ENCODE data around the gene PPP1R10.

The PPP1R10 gene

GRCh38 chr6:30573113-30573512 is 43.9 kb downstream of the PPP1R10 start:
- no peak for DNase-seq (ENCODE audit: low spot score)
- TF ChIP-seq, protein P1, sequence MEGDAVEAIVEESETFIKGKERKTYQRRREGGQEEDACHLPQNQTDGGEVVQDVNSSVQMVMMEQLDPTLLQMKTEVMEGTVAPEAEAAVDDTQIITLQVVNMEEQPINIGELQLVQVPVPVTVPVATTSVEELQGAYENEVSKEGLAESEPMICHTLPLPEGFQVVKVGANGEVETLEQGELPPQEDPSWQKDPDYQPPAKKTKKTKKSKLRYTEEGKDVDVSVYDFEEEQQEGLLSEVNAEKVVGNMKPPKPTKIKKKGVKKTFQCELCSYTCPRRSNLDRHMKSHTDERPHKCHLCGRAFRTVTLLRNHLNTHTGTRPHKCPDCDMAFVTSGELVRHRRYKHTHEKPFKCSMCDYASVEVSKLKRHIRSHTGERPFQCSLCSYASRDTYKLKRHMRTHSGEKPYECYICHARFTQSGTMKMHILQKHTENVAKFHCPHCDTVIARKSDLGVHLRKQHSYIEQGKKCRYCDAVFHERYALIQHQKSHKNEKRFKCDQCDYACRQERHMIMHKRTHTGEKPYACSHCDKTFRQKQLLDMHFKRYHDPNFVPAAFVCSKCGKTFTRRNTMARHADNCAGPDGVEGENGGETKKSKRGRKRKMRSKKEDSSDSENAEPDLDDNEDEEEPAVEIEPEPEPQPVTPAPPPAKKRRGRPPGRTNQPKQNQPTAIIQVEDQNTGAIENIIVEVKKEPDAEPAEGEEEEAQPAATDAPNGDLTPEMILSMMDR (IDR thresholded peaks at IDR 0.05): no peak
- Histone ChIP-seq H3K27ac (no peak overlapping the region), H3K4me3 (no peak overlapping the region)

DNA sequence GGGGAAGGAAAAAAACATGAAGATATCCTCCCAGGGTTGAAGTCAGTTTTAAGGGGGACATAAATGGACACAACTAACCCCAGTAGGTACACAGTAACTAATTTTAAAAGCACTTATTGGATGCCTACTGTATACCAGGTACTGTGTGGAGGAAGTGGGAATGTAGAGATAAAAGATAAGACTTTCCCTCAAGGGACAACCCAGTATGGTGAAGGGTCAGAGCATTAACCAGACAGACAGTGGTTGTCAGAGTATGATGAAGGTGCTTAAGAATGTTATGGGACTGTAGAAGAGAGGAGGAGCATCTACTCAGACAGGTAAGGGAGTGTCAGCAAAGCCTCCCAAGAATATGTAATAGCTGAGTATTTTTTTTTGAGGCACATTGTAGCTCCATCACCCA is 44.9 kb downstream of the PPP1R10 start:
- DNase-seq (ENCODE audit: low spot score): no peak
- peak overlapping the region in 1 of 2 donors; percentile 87 for H3K27ac ChIP-seq
- TF ChIP-seq, protein P1 (IDR thresholded peaks at IDR 0.05): no peak
- H3K4me3 ChIP-seq: peak overlapping the region; percentile 82

DNA sequence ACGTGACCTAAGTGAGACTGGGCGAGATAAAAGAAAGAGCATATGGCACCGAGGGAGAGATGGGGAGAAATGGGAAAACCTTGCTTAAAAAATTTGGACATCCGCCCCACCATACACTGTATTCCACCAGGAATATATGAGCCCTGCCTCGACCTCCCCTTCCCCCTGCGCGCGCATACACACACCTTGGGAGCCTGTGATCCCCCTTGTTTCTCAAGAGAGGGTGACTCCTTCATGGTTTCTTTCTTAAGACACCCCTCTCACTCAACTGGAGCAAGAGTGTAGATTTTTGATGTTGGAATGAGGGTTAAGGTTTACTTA is 45.3 kb downstream of the PPP1R10 start:
- Histone ChIP-seq H3K4me3 (peak overlapping the region; percentile 82), H3K27ac (peak overlapping the region; percentile 87 to 90)
- TF ChIP-seq, protein P1 (IDR thresholded peaks at IDR 0.05): no peak
- no peak for DNase-seq (ENCODE audit: low spot score)

- Histone ChIP-seq H3K4me3 (peak within 1 kb of the TSS; percentile 82), H3K27ac (peak within 1 kb of the TSS; percentile 87 to 90)
- TF ChIP-seq, protein P1 (IDR thresholded peaks at IDR 0.05): no peak
- peak; percentile 99 for DNase-seq (ENCODE audit: low spot score)
These were observed 45.8 kb downstream of the PPP1R10 start, which contains the start of gene ABCF1 for GRCh38 chr6:30571075-30571761. Gene ABCF1, plus strand, starts transcription at chr6:30571442. Its CDS starts 46 bp downstream, at chr6:30571488.

DNA sequence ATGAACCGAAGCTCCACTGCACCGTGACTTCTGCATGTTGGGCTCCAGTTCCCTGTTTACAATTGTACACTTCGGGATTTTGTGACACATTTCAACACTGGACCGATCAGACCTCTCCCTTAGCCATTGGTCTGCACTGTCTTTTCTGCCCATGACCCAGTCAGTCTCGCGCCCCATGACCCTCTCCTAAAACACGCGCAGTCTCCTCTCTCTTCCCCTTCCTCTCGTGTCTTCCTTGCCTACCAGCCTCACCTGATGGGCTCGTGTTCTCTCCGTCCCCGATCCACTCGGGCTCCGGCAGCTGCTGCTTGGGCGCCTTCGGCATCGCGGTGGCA is 46.3 kb downstream of the PPP1R10 start:
- H3K4me3 ChIP-seq: peak overlapping the region; percentile 82
- peak overlapping the region; percentile 87 to 90 for H3K27ac ChIP-seq
- no peak for DNase-seq (ENCODE audit: low spot score)
- TF ChIP-seq, protein P1 (IDR thresholded peaks at IDR 0.05): no peak

GRCh38 chr6:30570263-30570662 is 46.8 kb downstream of the PPP1R10 start:
- TF ChIP-seq, protein P1 (IDR thresholded peaks at IDR 0.05): no peak
- DNase-seq (ENCODE audit: low spot score): no peak
- peak overlapping the region; percentile 82 for H3K4me3 ChIP-seq
- H3K27ac ChIP-seq: peak overlapping the region; percentile 87 to 90

DNA sequence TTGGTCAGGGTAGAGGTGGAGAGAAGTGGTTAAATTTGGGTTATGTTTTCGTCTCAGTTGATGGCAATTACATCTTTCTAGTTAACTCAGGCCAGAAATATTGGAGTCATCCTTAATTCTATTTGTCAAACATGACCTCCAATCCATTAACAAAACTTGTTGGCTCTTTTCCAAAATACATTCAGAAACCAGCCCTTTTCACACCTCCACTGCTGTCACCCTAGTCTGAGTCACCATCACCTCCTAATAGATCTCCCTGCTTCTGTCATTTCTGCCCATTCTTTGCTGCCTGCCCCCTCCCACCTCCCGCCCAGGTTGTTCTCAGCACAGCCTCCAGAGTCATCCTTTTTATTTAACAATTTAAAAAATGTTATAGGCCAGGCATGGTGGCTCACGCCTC is 48.8 kb downstream of the PPP1R10 start:
- no peak for DNase-seq (ENCODE audit: low spot score)
- Histone ChIP-seq H3K27ac (no peak overlapping the region), H3K4me3 (no peak overlapping the region)
- TF ChIP-seq, protein P1 (IDR thresholded peaks at IDR 0.05): no peak
